Naive thymus-derived CD8-positive, alpha-beta T cell (primary cell): Measurements from ENCODE around the gene CRYBA1. TPM values are rescaled to one million over a fixed set of nuclear protein-coding genes. Genes with fewer than 3 reads are reported as not detected.
"Not testable (repeated sequence)": the region's sequence is repeated elsewhere in the genome, so short reads cannot be mapped to it uniquely, and the experiment has no call there.

Experiments
- ATAC-seq, 2 donors: fragments of 150-1000 bp; cut with Tn5 transposase in 1 of 2; sonication (Bioruptor Pico), chemical (Tn5 transposase) in 1 of 2; 1 replicate in 1 of 2; 2 replicates in 1 of 2; pipeline ENCODE4 v1.10.0; 2021; ENCODE audit warnings: mild to moderate bottlenecking in 2 of 2, moderate library complexity in 2 of 2
- POLR2A ChIA-PET: fragments of 350-600 bp; sonication (Branson Sonifier 250); formaldehyde crosslinking; loops from one replicate; lab custom pipeline; 2021; ENCODE audit warnings: antibody characterized with exemption; lab: Charles Lee
- DNase-seq, 10 donors: peaks; one replicate each; pipeline versions ENCODE4 v3.0.0 to v3.0.0-alpha.2; 2020 to 2022
- H3K27ac Mint-ChIP-seq, 10 donors: one replicate each; pipeline ENCODE4 v1.8.0; 2020 to 2022; ENCODE audit warnings: mild to moderate bottlenecking in 10 of 10, mixed read lengths in 10 of 10, moderate library complexity in 4 of 10, inconsistent platforms in 1 of 10
- H3K27me3 Mint-ChIP-seq, 5 donors: one replicate each; pipeline ENCODE4 v1.8.0; 2021 to 2022; ENCODE audit warnings: mixed read lengths in 5 of 5
- H3K36me3 Mint-ChIP-seq, 3 donors: one replicate each; pipeline ENCODE4 v1.8.0; 2020 to 2022; ENCODE audit warnings: mixed read lengths in 3 of 3, mild to moderate bottlenecking in 2 of 3, inconsistent platforms in 1 of 3
- H3K4me1 Mint-ChIP-seq, 4 donors: one replicate each; pipeline ENCODE4 v1.8.0; 2021 to 2022; ENCODE audit warnings: mixed read lengths in 4 of 4
- H3K4me3 Mint-ChIP-seq, 10 donors: one replicate each; pipeline ENCODE4 v1.8.0; 2020 to 2022; ENCODE audit warnings: mild to moderate bottlenecking in 10 of 10, mixed read lengths in 10 of 10, moderate library complexity in 6 of 10, inconsistent platforms in 1 of 10
- H3K9me3 Mint-ChIP-seq, 9 donors: one replicate each; pipeline ENCODE4 v1.8.0; 2020 to 2022; ENCODE audit warnings: mixed read lengths in 9 of 9, mild to moderate bottlenecking in 3 of 9, inconsistent platforms in 1 of 9, moderate library complexity in 1 of 9
- polyA plus RNA-seq, 3 donors: library from polyadenylated mRNA; unstranded; fragments of 300-500 nt; fragmentation: Illumina TruSeq; gene quantifications; one replicate each; pipeline ENCODE4 v1.2.3, GENCODE V29; 2021
- total RNA-seq, 8 experiments: library from RNA in 2 of 8; stranded (reverse) in 2 of 8; gene quantifications; one replicate each; pipeline ENCODE4 v1.2.3 and lab custom pipeline; 2021 to 2026

Gene CRYBA1
- total and polyA plus RNA-seq, 5 experiments from 2014 or later, result not detected

- no peaks in the 10 kb centered on the region for H3K36me3 Mint-ChIP-seq
- ATAC-seq, result no peak
- no peak overlapping the region for H3K27ac Mint-ChIP-seq
- no peak for DNase-seq
- no peaks in the 10 kb centered on the region for H3K27me3 Mint-ChIP-seq
- POLR2A ChIA-PET, result interaction anchor here (1.4 kb wide), 1 partner anchor 25 kb away, joined by 3 read pairs; no protein-coding TSS in a partner anchor
- no peaks in the 10 kb centered on the region for H3K9me3 Mint-ChIP-seq
- peaks cover 6 to 8% (median 7%) of the 10 kb centered on the region in 4 donors for H3K4me1 Mint-ChIP-seq
- H3K4me3 Mint-ChIP-seq, result no peak overlapping the region
These were observed 30.5 kb upstream of the CRYBA1 start for GRCh38 chr17:29216181-29216580.

- ATAC-seq (no peak), DNase-seq (no peak)
- Mint-ChIP-seq H3K27ac (no peak overlapping the region), H3K4me3 (no peak overlapping the region), H3K36me3 (no peaks in the 10 kb centered on the region), H3K9me3 (no peaks in the 10 kb centered on the region), H3K27me3 (no peaks in the 10 kb centered on the region), H3K4me1 (peaks cover 6 to 8% (median 7%) of the 10 kb centered on the region in 4 donors)
- POLR2A ChIA-PET, result interaction anchor here (1.4 kb wide), 1 partner anchor 25 kb away, joined by 3 read pairs; no protein-coding TSS in a partner anchor
These were observed 29.8 kb upstream of the CRYBA1 start for GRCh38 chr17:29216856-29217255.

- POLR2A ChIA-PET, result interaction anchor here (1.3 to 2.0 kb wide), 2 partner anchors 71 to 95 kb away, joined by 4 to 15 read pairs; no protein-coding TSS in a partner anchor
- H3K27ac Mint-ChIP-seq, result no peak overlapping the region
- no peaks in the 10 kb centered on the region for H3K36me3 Mint-ChIP-seq
- no peaks in the 10 kb centered on the region for H3K27me3 Mint-ChIP-seq
- peak; percentile 99 for ATAC-seq
- H3K9me3 Mint-ChIP-seq, result no peaks in the 10 kb centered on the region
- H3K4me3 Mint-ChIP-seq, result peak overlapping the region in 1 of 10 donors; percentile 29
- peaks cover 6 to 8% (median 7%) of the 10 kb centered on the region in 4 donors for H3K4me1 Mint-ChIP-seq
- peak; percentile 44 to 85 (median 66) for DNase-seq
These were observed 27.1 kb upstream of the CRYBA1 start for GRCh38 chr17:29219378-29220047.

GRCh38 chr17:29221338-29221737 is 25.3 kb upstream of the CRYBA1 start:
- H3K4me3 Mint-ChIP-seq, H3K36me3 Mint-ChIP-seq, DNase-seq, H3K4me1 Mint-ChIP-seq, POLR2A ChIA-PET, ATAC-seq, H3K27ac Mint-ChIP-seq, H3K27me3 Mint-ChIP-seq, H3K9me3 Mint-ChIP-seq: not testable (repeated sequence)

GRCh38 chr17:29225396-29225795 is 21.3 kb upstream of the CRYBA1 start:
- Mint-ChIP-seq H3K9me3 (no peaks in the 10 kb centered on the region), H3K4me1 (peaks cover 0 to 2% (median 0%) of the 10 kb centered on the region in 4 donors), H3K4me3 (no peak overlapping the region), H3K27me3 (no peaks in the 10 kb centered on the region), H3K27ac (peak overlapping the region in 1 of 10 donors; percentile 12), H3K36me3 (no peaks in the 10 kb centered on the region)
- DNase-seq (no peak), ATAC-seq (no peak)
- POLR2A ChIA-PET, result interaction anchor here (0.6 to 0.7 kb wide), 3 partner anchors 18 to 819 kb away, joined by 3 to 5 read pairs (median 3); partner anchors contain the start of gene SLC46A1

- no peak overlapping the region for H3K27ac Mint-ChIP-seq
- no peak overlapping the region for H3K4me3 Mint-ChIP-seq
- no peaks in the 10 kb centered on the region for H3K36me3 Mint-ChIP-seq
- H3K27me3 Mint-ChIP-seq, result peaks cover 0 to 2% (median 0%) of the 10 kb centered on the region in 5 donors
- H3K9me3 Mint-ChIP-seq, result no peaks in the 10 kb centered on the region
- POLR2A ChIA-PET, result no interaction called here
- ATAC-seq (no peak), DNase-seq (no peak)
- peaks cover 0 to under 1% (median 0%) of the 10 kb centered on the region in 4 donors for H3K4me1 Mint-ChIP-seq
These were observed 13.4 kb upstream of the CRYBA1 start for GRCh38 chr17:29233301-29233700.

- ATAC-seq, H3K27me3 Mint-ChIP-seq, POLR2A ChIA-PET, H3K36me3 Mint-ChIP-seq, H3K27ac Mint-ChIP-seq, DNase-seq, H3K4me3 Mint-ChIP-seq, H3K4me1 Mint-ChIP-seq, H3K9me3 Mint-ChIP-seq: not testable (repeated sequence)
These were observed 11.7 kb upstream of the CRYBA1 start for GRCh38 chr17:29234972-29235371.

- no peaks in the 10 kb centered on the region for H3K9me3 Mint-ChIP-seq
- no peak overlapping the region for H3K27ac Mint-ChIP-seq
- no peak for ATAC-seq
- no peaks in the 10 kb centered on the region for H3K36me3 Mint-ChIP-seq
- peaks cover 0 to 12% (median 1%) of the 10 kb centered on the region in 4 donors for H3K4me1 Mint-ChIP-seq
- no peaks in the 10 kb centered on the region for H3K27me3 Mint-ChIP-seq
- POLR2A ChIA-PET, result no interaction called here
- no peak overlapping the region for H3K4me3 Mint-ChIP-seq
- DNase-seq, result no peak
These were observed 10.8 kb upstream of the CRYBA1 start for GRCh38 chr17:29235904-29236303.

- no peak for DNase-seq
- Mint-ChIP-seq H3K27me3 (no peaks in the 10 kb centered on the region), H3K27ac (no peak overlapping the region), H3K4me3 (no peak overlapping the region), H3K36me3 (no peaks in the 10 kb centered on the region), H3K9me3 (no peaks in the 10 kb centered on the region), H3K4me1 (peaks cover 0 to 13% (median 1%) of the 10 kb centered on the region in 4 donors)
- POLR2A ChIA-PET, result no interaction called here
- no peak for ATAC-seq
These were observed 9.1 kb upstream of the CRYBA1 start for GRCh38 chr17:29237476-29238132.

GRCh38 chr17:29238133-29238850 is 8.4 kb upstream of the CRYBA1 start:
- Mint-ChIP-seq H3K36me3 (peaks cover 0 to 2% (median 0%) of the 10 kb centered on the region in 3 donors), H3K4me3 (no peak overlapping the region), H3K27ac (peak overlapping the region in 1 of 10 donors; percentile 71), H3K9me3 (no peaks in the 10 kb centered on the region), H3K4me1 (peaks cover 0 to 13% (median 1%) of the 10 kb centered on the region in 4 donors), H3K27me3 (no peaks in the 10 kb centered on the region)
- DNase-seq (no peak), ATAC-seq (no peak)
- POLR2A ChIA-PET, result interaction anchor here (0.7 kb wide), 1 partner anchor 108 kb away, joined by 6 read pairs; no protein-coding TSS in a partner anchor

GRCh38 chr17:29240477-29240876 is 6.2 kb upstream of the CRYBA1 start:
- Mint-ChIP-seq H3K4me1 (peaks cover 0 to 13% (median 1%) of the 10 kb centered on the region in 4 donors), H3K4me3 (no peak overlapping the region), H3K27me3 (no peaks in the 10 kb centered on the region), H3K9me3 (no peaks in the 10 kb centered on the region), H3K27ac (peak overlapping the region in 3 of 10 donors; percentile 1 to 60 (median 2)), H3K36me3 (peaks cover 0 to 2% (median 0%) of the 10 kb centered on the region in 3 donors)
- no peak for DNase-seq
- ATAC-seq, result no peak
- POLR2A ChIA-PET, result no interaction called here
